HCT116 (cell line): Measurements from ENCODE around the gene ADCK1.

Experiments
- EZH2 ChIP-seq: fragments of 200-600 bp; sonication (generic); IDR thresholded peaks from 2 replicates; pipeline ENCODE4 v1.6.1; 2017; ENCODE audit warnings: antibody characterized with exemption, mixed run types
- POLR2A ChIP-seq: IDR thresholded peaks from 2 replicates; pipeline ENCODE4 v1.7.0; 2011; ENCODE audit warnings: borderline replicate concordance; ENCODE audit not compliant: insufficient read depth, insufficient read length; ENCODE audit errors: extremely low read depth
- POLR2AphosphoS5 ChIP-seq: IDR thresholded peaks from 2 replicates; pipeline ENCODE4 v1.6.1; 2011; ENCODE audit warnings: mild to moderate bottlenecking, low read depth, low read length, moderate library complexity
- SIN3A ChIP-seq: IDR thresholded peaks from 2 replicates; pipeline ENCODE4 v1.6.1; 2012; ENCODE audit warnings: low read depth
- TF ChIP-seq, protein P1 (sequence below), 3 experiments: fragments of 200-600 bp in 1 of 3; sonication (generic) in 1 of 3; IDR thresholded peaks in 2 of 3; conservative IDR thresholded peaks in 1 of 3; 2 replicates each; pipeline ENCODE4 v1.5.1; 2012 to 2017; ENCODE audit warnings: low read depth in 2 of 3, low read length in 2 of 3, antibody characterized with exemption in 1 of 3, borderline replicate concordance in 1 of 3, control low read depth in 1 of 3, mild to moderate bottlenecking in 1 of 3, mixed read lengths in 1 of 3, mixed run types in 1 of 3, moderate library complexity in 1 of 3; ENCODE audit not compliant: insufficient read depth in 1 of 3

DNA sequence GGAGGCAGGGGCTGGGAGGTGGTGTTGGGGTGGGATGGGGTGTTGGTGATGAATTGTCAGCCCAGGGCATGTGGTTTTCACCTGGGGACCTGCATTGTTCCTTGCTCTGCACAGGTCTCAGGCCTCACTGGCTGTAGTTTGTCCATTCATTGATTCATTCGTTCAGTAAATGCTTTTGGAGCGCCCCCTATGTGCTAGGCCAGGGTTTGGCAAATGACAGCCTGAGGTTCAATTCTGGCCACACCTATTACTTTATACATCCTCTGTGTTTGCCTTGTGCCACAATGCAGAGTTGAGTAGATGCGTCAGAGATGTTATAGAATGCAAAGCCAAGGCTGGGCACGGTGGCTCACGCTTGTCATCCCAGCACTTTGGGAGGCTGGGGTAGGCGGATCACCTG is 4.7 kb downstream of the ADCK1 start:
- TF ChIP-seq, protein P1, sequence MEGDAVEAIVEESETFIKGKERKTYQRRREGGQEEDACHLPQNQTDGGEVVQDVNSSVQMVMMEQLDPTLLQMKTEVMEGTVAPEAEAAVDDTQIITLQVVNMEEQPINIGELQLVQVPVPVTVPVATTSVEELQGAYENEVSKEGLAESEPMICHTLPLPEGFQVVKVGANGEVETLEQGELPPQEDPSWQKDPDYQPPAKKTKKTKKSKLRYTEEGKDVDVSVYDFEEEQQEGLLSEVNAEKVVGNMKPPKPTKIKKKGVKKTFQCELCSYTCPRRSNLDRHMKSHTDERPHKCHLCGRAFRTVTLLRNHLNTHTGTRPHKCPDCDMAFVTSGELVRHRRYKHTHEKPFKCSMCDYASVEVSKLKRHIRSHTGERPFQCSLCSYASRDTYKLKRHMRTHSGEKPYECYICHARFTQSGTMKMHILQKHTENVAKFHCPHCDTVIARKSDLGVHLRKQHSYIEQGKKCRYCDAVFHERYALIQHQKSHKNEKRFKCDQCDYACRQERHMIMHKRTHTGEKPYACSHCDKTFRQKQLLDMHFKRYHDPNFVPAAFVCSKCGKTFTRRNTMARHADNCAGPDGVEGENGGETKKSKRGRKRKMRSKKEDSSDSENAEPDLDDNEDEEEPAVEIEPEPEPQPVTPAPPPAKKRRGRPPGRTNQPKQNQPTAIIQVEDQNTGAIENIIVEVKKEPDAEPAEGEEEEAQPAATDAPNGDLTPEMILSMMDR (IDR thresholded peaks at IDR 0.05 in 2 of 3, conservative IDR thresholded peaks at IDR 0.05 in 1 of 3; ENCODE audit: borderline replicate concordance in 1 of 3, insufficient read depth in 1 of 3, low read depth in 2 of 3, low read length in 2 of 3), result peak; percentile 29 to 77 (median 68); a peak in 5 of 6 replicates
- TF ChIP-seq EZH2 (no peak), POLR2AphosphoS5 (no peak), SIN3A (no peak), POLR2A (no peak)
